HepG2 (cell line): ENCODE results near the gene PARN. TPM values are rescaled to one million over a fixed set of nuclear protein-coding genes. Genes with fewer than 3 reads are reported as not detected.

Experiments
- DMAP1 ChIP-seq: IDR thresholded peaks from 2 replicates; pipeline ENCODE4 v1.6.1; 2016
- FOSL1 ChIP-seq: sonication (generic); formaldehyde crosslinking; IDR thresholded peaks from 2 replicates; pipeline ENCODE4 v1.9.0; 2021; ENCODE audit warnings: missing genetic modification reagents, borderline replicate concordance
- HDAC2 ChIP-seq: sonication (generic); formaldehyde crosslinking; IDR thresholded peaks from 2 replicates; pipeline ENCODE4 v1.4.0; 2020; ENCODE audit warnings: missing genetic modification reagents
- HNF1A ChIP-seq, 2 experiments: sonication (generic) in 1 of 2; formaldehyde crosslinking in 1 of 2; IDR thresholded peaks; 2 replicates each; pipeline versions ENCODE4 v1.4.0 to v1.6.1; 2016 to 2020; ENCODE audit warnings: borderline replicate concordance in 1 of 2, low read depth in 1 of 2, mild to moderate bottlenecking in 1 of 2, missing genetic modification reagents in 1 of 2
- HNRNPK ChIP-seq: fragments of 200-400 bp; formaldehyde crosslinking; IDR thresholded peaks from 2 replicates; pipeline ENCODE4 v1.6.1; 2018; ENCODE audit warnings: low read length, low read depth, moderate library complexity, mild to moderate bottlenecking; ENCODE audit not compliant: poor library complexity, severe bottlenecking
- IRX3 ChIP-seq: sonication (generic); formaldehyde crosslinking; IDR thresholded peaks from 2 replicates; pipeline ENCODE4 v1.8.1; 2023; ENCODE audit warnings: mild to moderate bottlenecking, low read depth, missing genetic modification reagents, borderline replicate concordance
- KLF13 ChIP-seq: sonication (generic); formaldehyde crosslinking; IDR thresholded peaks from 2 replicates; pipeline ENCODE4 v1.4.0; 2020; ENCODE audit warnings: mild to moderate bottlenecking, missing genetic modification reagents
- MYPOP ChIP-seq: sonication (generic); formaldehyde crosslinking; IDR thresholded peaks from 2 replicates; pipeline ENCODE4 v1.8.1; 2023; ENCODE audit warnings: mild to moderate bottlenecking, moderate library complexity, missing genetic modification reagents
- RAD21 ChIP-seq: fragments of 450-650 bp; formaldehyde crosslinking; IDR thresholded peaks from 2 replicates; pipeline ENCODE4 v1.5.0; 2020; ENCODE audit warnings: mild to moderate bottlenecking
- SNAPC2 ChIP-seq: sonication (generic); formaldehyde crosslinking; IDR thresholded peaks from 2 replicates; pipeline ENCODE4 v1.8.1; 2022; ENCODE audit warnings: mild to moderate bottlenecking, missing genetic modification reagents
- TCF12 ChIP-seq, 2 experiments: fragments of 450-650 bp in 1 of 2; sonication (generic) in 1 of 2; formaldehyde crosslinking in 1 of 2; IDR thresholded peaks; 2 replicates each; pipeline versions ENCODE4 v1.6.1 to v1.8.0; 2017 to 2022; ENCODE audit warnings: antibody characterized with exemption in 1 of 2, mild to moderate bottlenecking in 1 of 2, missing genetic modification reagents in 1 of 2, moderate library complexity in 1 of 2
- ZNF230 ChIP-seq: sonication (generic); formaldehyde crosslinking; IDR thresholded peaks from 2 replicates; pipeline ENCODE4 v1.4.0; 2020; ENCODE audit warnings: mild to moderate bottlenecking, missing genetic modification reagents
- ZNF44 ChIP-seq: sonication (generic); formaldehyde crosslinking; IDR thresholded peaks from 2 replicates; pipeline ENCODE4 v1.5.1; 2020; ENCODE audit warnings: mild to moderate bottlenecking, missing genetic modification reagents
- ZNF441 ChIP-seq: sonication (generic); formaldehyde crosslinking; IDR thresholded peaks from 2 replicates; pipeline ENCODE4 v1.7.0; 2021; ENCODE audit warnings: missing genetic modification reagents, borderline replicate concordance
- ZNF577 ChIP-seq: sonication (generic); formaldehyde crosslinking; IDR thresholded peaks from 2 replicates; pipeline ENCODE4 v1.4.0; 2020; ENCODE audit warnings: mild to moderate bottlenecking, low read depth, missing genetic modification reagents, borderline replicate concordance
- ZNF761 ChIP-seq: sonication (generic); formaldehyde crosslinking; conservative IDR thresholded peaks from 2 replicates; pipeline ENCODE4 v1.4.0; 2020; ENCODE audit warnings: mild to moderate bottlenecking, missing genetic modification reagents
- ZSCAN31 ChIP-seq: sonication (generic); formaldehyde crosslinking; IDR thresholded peaks from 2 replicates; pipeline ENCODE4 v1.5.0; 2020; ENCODE audit warnings: low read depth, mild to moderate bottlenecking, missing genetic modification reagents
- polyA plus RNA-seq, 8 experiments: library from polyadenylated mRNA; depleted of rRNA in 3 of 8; stranded (reverse) in 7 of 8; unstranded in 1 of 8; fragments of >200 nt; fragmentation: Illumina TruSeq in 4 of 8; extraction: Trizol in 4 of 8; gene quantifications; 2 replicates each; pipeline versions ENCODE4 v1.2.1 to v1.2.3, GENCODE V29; 2011 to 2016; ENCODE audit warnings: low read depth in 4 of 8, missing spikeins in 1 of 8, mixed read lengths in 1 of 8; ENCODE audit not compliant: insufficient read depth in 1 of 8
- total RNA-seq, 5 experiments: library from RNA; depleted of rRNA; stranded (reverse); fragments of >200 nt; fragmentation: Illumina TruSeq; extraction: Trizol; gene quantifications; 2 replicates each; pipeline ENCODE4 v1.2.3, GENCODE V29; 2016; ENCODE audit warnings: low read depth in 1 of 5
- TF ChIP-seq, protein P1 (sequence below): sonication (generic); formaldehyde crosslinking; IDR thresholded peaks from 2 replicates; pipeline ENCODE4 v1.9.0; 2021; ENCODE audit warnings: missing genetic modification reagents, mild to moderate bottlenecking, borderline replicate concordance
- TF ChIP-seq, protein P2 (sequence below): sonication (generic); formaldehyde crosslinking; IDR thresholded peaks from 2 replicates; pipeline ENCODE4 v1.4.0; 2020; ENCODE audit warnings: mild to moderate bottlenecking, missing genetic modification reagents

Gene PARN
- total and polyA plus RNA-seq, 2 of the 13 experiments (the other 11 are each of a cell fraction or from before 2014, with no cell fraction given) = 13.3 to 47.6 TPM

GRCh38 chr16:14510939-14511799 is 118.9 kb downstream of the PARN start (continued):
- no peak for TF ChIP-seq KLF13 (CRISPR knock-in tag)
- peak; percentile 86; the same call in 1 of the 2 replicates for TF ChIP-seq ZNF230 (CRISPR knock-in tag)
- no peak for TF ChIP-seq ZNF577
- no peak for TF ChIP-seq ZNF441 (CRISPR knock-in tag)
- 0 out of 2 replicates have a peak, but pooled peaks have one; percentile 12 for TF ChIP-seq RAD21 (CRISPR knock-in tag)
- no peak for TF ChIP-seq ZNF761 (CRISPR knock-in tag)
- TF ChIP-seq MYPOP (CRISPR knock-in tag) = no peak; the same call in 1 of the 2 replicates
- TF ChIP-seq FOSL1 (CRISPR knock-in tag) = peak; percentile 69; the same call in 1 of the 2 replicates
- TF ChIP-seq ZSCAN31 (CRISPR knock-in tag) = peak; percentile 61
- TF ChIP-seq TCF12 (IDR thresholded peaks at IDR 0.05) = no peak
- peak; percentile 45; the same call in 1 of the 2 replicates for TF ChIP-seq TCF12 (CRISPR knock-in tag; IDR thresholded peaks at IDR 0.05)
- TF ChIP-seq DMAP1 (CRISPR knock-in tag) = peak; percentile 78
- no peak for TF ChIP-seq SNAPC2 (CRISPR knock-in tag)
- peak; percentile 77; the same call in 1 of the 2 replicates for TF ChIP-seq HNF1A (IDR thresholded peaks at IDR 0.05; ENCODE audit: low read depth)
- TF ChIP-seq HNF1A (CRISPR knock-in tag; IDR thresholded peaks at IDR 0.05; ENCODE audit: borderline replicate concordance) = peak; percentile 80; the same call in 1 of the 2 replicates
- peak; percentile 51; the same call in 1 of the 2 replicates for TF ChIP-seq IRX3 (CRISPR knock-in tag)
- TF ChIP-seq HDAC2 (CRISPR knock-in tag) = peak; percentile 99
- TF ChIP-seq, protein P1, sequence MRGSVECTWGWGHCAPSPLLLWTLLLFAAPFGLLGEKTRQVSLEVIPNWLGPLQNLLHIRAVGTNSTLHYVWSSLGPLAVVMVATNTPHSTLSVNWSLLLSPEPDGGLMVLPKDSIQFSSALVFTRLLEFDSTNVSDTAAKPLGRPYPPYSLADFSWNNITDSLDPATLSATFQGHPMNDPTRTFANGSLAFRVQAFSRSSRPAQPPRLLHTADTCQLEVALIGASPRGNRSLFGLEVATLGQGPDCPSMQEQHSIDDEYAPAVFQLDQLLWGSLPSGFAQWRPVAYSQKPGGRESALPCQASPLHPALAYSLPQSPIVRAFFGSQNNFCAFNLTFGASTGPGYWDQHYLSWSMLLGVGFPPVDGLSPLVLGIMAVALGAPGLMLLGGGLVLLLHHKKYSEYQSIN (CRISPR knock-in tag) = no peak
- TF ChIP-seq, protein P2, sequence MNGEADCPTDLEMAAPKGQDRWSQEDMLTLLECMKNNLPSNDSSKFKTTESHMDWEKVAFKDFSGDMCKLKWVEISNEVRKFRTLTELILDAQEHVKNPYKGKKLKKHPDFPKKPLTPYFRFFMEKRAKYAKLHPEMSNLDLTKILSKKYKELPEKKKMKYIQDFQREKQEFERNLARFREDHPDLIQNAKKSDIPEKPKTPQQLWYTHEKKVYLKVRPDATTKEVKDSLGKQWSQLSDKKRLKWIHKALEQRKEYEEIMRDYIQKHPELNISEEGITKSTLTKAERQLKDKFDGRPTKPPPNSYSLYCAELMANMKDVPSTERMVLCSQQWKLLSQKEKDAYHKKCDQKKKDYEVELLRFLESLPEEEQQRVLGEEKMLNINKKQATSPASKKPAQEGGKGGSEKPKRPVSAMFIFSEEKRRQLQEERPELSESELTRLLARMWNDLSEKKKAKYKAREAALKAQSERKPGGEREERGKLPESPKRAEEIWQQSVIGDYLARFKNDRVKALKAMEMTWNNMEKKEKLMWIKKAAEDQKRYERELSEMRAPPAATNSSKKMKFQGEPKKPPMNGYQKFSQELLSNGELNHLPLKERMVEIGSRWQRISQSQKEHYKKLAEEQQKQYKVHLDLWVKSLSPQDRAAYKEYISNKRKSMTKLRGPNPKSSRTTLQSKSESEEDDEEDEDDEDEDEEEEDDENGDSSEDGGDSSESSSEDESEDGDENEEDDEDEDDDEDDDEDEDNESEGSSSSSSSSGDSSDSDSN (CRISPR knock-in tag) = 0 out of 2 replicates have a peak, but pooled peaks have one; percentile 13
- no peak for TF ChIP-seq HNRNPK
- no peak for TF ChIP-seq ZNF44 (CRISPR knock-in tag)
